HG03354 (cell line): Measurements from ENCODE around the gene KCNIP4.

Experiments used
- ATAC-seq: cut with Tn5 transposase; IDR thresholded peaks from one replicate; pipeline ENCODE4 v1.9.1; 2021; ENCODE audit warnings: mild to moderate bottlenecking; ENCODE audit not compliant: unreplicated experiment, poor library complexity, severe bottlenecking

Gene KCNIP4

GRCh38 chr4:21290562-21290961 is 658.0 kb downstream of the KCNIP4 start:
- ATAC-seq, result no peak

DNA sequence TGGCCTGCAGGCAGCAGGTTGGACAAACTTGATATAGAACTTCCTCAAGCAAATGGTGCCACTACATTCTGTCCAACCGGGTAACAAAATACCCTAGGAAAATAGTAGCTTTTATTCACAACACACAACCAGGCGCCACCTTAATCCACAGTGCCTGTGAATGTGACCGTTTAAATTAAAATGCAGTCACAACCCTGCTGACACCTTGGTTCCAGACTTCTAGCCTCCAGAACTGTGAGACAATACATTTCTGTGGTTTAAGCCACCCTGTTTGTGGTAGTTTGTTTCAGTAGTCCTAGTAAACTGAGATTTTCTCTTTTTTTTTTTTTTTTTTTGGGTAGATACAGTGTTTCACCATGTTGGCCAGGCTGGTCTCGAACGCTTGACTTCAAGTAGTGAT is 672.5 kb downstream of the KCNIP4 start:
- no peak for ATAC-seq

GRCh38 chr4:21271439-21272052 is 677.0 kb downstream of the KCNIP4 start:
- no peak for ATAC-seq

GRCh38 chr4:21248331-21248730 is 700.2 kb downstream of the KCNIP4 start:
- no peak for ATAC-seq

DNA sequence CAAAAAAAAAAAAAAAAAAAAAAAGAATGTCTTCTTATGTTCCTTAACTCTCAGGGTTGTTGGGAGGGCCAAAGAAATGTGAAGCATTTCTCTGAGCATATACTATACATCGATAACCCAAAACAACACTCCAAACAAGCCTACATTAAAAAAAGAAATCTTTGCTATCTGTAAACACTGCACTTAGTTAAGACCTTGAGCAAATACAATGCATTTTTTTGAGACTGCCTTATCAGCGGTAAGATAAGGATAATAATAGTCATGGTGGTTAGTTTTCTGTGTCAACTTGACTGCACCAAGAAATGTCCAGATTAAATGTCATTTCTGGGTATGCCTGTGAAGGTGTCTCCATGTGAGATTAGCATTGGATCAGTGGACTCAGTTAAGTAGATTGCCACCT is 706.4 kb downstream of the KCNIP4 start:
- ATAC-seq, result no peak

DNA sequence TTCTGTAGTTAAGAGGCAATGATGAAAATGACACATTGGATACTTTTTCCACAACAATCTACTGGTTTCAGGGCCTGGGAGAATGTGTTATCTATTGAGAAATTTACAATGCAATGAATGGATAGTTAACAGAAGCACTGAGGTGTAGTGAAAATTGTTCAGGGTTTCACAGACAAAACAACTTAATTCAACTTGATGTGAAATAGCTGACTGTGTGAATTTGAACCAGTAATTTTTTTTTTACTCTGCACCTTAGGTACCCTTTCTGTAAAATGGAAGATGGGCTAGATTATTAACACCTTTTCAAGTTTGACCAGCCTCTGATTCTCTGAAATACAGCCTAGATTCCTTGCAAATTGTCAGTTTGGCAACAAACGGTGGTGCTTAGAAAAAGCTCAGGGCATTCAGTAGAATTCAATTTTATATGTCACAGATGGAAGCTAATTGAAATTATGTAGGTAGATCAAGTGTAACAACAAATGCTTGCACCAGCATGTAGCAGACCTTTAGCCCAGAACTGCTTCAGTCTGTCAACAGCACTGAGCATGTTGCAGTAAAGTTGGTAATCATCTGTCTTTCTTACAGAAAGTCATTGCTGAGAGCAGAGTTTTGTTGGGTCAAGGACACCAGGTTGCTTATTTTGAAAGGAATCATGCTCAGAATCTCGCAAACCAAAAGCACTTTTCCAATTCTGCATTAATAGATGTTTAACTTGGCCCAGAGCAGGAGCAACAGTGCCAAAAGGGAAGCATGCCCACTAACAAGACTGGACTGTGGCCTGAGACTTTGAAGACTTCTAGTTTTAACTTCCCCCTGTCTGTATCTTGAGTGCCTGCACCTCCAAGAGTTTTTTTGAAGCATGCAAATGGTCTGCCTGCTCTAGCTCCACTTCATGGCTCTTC is 721.7 kb downstream of the KCNIP4 start:
- ATAC-seq, result no peak

GRCh38 chr4:21211846-21212245 is 736.7 kb downstream of the KCNIP4 start:
- no peak for ATAC-seq

- no peak for ATAC-seq
These were observed 738.7 kb downstream of the KCNIP4 start for GRCh38 chr4:21209860-21210259.

DNA sequence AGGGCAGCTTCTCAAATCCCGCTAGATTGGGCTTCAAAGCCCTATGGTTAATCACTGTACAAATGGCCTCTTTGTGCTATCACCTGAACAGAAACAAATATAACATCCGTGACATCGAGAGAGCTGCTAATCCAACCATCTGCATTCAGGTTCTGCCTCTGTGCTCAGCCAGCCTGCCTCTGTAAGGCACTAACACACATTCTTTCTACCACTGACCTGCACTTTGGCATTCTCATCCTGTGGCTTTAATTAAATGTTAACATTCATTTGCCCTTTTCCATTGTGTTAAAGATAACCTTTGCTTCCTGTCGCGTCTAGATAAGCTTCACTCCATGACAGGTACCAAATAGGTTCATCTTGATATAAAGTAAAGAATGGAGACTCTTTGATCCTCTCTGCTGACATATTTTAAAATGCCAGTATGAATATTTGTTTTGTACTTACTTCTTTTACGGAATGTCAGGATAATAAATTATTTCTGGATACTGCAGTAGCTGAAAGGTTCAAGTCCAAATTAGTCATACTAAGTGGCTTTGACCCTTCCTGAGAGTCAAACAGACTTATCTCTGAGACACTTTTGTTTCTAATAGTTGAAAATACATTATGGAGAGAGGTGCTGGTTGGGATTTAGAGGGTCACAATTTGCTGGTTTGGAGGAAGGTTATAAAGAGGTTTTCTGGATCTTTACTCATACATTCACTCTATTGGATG is 742.6 kb downstream of the KCNIP4 start:
- no peak for ATAC-seq

DNA sequence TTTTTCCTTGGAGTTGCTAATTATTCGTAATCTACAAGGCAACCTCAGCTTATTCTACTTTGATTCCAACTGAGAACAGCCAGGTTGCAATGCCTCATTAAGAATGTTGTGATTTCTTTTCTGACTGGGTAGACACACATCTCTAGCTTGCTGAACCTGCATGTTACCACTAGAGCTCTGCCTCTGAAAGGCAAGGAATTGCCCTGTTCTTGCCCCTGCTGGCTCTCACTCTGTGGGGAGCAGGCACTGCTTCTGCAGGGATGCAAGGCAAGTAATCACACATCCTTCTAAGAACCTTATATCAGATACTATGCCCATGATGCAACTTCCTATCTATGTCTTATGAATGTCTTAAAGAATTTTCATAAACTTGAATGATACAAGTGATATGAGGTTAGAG is 745.2 kb downstream of the KCNIP4 start:
- ATAC-seq, result no peak

DNA sequence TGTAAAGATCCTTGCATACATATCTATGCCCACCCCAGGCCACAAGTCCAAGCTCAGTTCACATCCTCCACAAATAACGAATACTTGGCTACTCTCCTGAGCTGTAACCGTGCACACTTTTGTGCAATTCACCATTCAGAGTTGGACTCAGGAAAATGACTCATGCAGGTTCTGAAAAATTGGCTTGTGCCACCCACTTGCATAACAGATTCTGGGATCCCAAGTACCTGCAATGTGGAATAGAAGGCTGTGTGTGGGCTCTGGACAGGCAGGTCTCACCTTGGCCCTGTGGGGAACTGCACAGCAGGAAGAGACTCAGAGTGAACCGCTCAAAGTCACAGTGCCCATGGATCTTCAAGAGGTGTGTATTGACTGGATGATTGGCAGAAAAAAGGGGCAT is 745.6 kb downstream of the KCNIP4 start:
- no peak for ATAC-seq

DNA sequence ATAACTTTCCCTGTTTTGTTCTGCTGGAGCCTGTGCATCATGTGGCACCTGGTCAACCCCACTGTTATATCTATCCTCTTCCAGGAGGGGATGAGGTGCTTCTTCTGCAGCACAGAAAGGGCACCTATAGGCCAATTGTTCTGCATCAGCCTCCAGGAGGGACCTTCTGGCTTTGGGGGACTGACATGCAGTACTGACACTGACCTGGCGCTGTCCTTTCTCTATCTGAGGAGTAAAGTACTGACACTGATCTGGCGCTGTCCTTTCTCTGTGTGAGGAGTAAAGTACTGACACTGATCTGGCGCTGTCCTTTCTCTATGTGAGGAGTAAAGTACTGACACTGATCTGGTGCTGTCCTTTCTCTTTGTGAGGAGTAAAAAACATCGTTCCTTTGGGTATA is 749.9 kb downstream of the KCNIP4 start:
- no peak for ATAC-seq

GRCh38 chr4:21195682-21196081 is 752.9 kb downstream of the KCNIP4 start:
- ATAC-seq, result no peak

GRCh38 chr4:21192367-21192766 is 756.2 kb downstream of the KCNIP4 start:
- no peak for ATAC-seq

DNA sequence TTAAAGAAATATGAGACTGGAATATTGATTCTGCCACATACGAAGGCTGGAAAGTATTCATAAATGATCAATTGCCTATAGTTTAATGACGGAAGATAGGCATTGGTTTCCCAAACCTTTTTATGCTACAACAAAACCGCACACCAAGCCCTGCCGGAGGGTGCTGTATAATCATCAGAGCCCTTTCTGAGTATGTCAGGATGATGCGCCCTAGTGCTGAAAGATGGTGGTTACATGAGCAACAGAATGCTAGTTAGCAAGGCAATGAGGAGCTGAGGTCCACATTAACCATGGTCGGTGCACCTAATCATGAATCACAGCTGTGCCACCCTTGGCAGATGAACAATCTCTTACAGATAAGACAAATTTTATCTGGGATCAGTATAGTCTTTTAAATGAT is 757.3 kb downstream of the KCNIP4 start:
- ATAC-seq, result no peak

- no peak for ATAC-seq
These were observed 763.8 kb downstream of the KCNIP4 start for GRCh38 chr4:21184788-21185187.

- no peak for ATAC-seq
These were observed 766.9 kb downstream of the KCNIP4 start for GRCh38 chr4:21181716-21182115.

DNA sequence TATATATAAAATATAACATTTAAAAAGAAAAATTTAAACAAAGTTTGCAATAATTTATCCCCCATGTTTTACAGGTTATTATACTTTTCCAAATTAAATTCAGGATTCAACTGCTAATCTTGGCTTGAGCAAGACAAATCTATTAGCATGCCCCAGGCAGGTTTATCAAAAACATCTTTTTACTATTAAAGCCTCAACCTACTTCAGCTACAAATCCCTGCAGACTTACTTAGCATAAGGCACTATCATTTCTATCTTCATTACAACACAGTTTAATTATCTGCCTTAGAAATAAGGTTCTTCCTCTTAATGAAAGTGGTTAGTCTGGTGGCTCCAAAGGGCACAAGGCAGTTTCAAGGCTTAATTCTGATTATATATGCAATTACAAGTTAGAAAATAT is 770.7 kb downstream of the KCNIP4 start:
- ATAC-seq, result no peak

DNA sequence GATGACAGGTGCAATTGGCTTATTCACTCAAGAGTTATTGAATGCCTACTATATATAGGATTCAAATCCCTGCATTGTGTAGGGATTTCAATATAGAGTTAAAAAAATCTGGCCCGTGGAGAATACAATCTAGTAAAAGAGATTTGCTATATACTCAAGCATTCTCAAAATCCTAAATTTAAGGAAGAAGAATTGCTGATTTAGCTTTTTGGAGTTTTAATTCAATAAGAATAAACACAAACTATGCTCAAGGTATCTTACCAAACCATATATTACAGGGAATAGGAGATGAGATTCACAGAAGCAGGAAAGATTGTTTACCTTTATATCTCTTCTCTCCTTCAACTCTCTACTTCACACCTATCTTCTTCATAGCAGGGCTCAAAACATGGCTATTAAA is 771.5 kb downstream of the KCNIP4 start:
- ATAC-seq, result no peak

- no peak for ATAC-seq
These were observed 780.9 kb downstream of the KCNIP4 start for GRCh38 chr4:21167711-21168110.

GRCh38 chr4:21155367-21155766 is 793.2 kb downstream of the KCNIP4 start:
- no peak for ATAC-seq
